Ectodermal cell (in vitro differentiated cells): Measurements from ENCODE around the gene NPAS2.

ENCODE experiments used
- H3K27ac ChIP-seq: 2 replicates; pipeline ENCODE4 v1.7.0; 2013; ENCODE audit warnings: mild to moderate bottlenecking, low read depth, low read length; ENCODE audit not compliant: insufficient read depth, poor library complexity, severe bottlenecking
- H3K27me3 ChIP-seq: 2 replicates; pipeline ENCODE4 v1.7.0; 2013; ENCODE audit warnings: mild to moderate bottlenecking, low read length; ENCODE audit not compliant: insufficient read depth, control insufficient read depth, poor library complexity, severe bottlenecking
- H3K36me3 ChIP-seq: one replicate; pipeline ENCODE4 v1.7.0; 2013; ENCODE audit warnings: low read length; ENCODE audit not compliant: control insufficient read depth, insufficient read depth
- H3K4me1 ChIP-seq: one replicate; pipeline ENCODE4 v1.7.0; 2013; ENCODE audit warnings: low read length; ENCODE audit not compliant: control insufficient read depth, insufficient read depth
- H3K4me3 ChIP-seq: 2 replicates; pipeline ENCODE4 v1.7.0; 2013; ENCODE audit warnings: low read depth, low read length, control low read depth; ENCODE audit not compliant: insufficient read depth
- H3K9me3 ChIP-seq: 2 replicates; pipeline ENCODE4 v1.7.0; 2013; ENCODE audit warnings: mild to moderate bottlenecking, low read length, moderate library complexity; ENCODE audit not compliant: control insufficient read depth
- WGBS, 2 experiments: methylation state at CpG; one replicate each; pipeline ENCODE4 v1.1.7; 2013; ENCODE audit warnings: missing lambda C conversion rate in 2 of 2; 5-methylcytosine and 5-hydroxymethylcytosine counted together

The NPAS2 gene

DNA sequence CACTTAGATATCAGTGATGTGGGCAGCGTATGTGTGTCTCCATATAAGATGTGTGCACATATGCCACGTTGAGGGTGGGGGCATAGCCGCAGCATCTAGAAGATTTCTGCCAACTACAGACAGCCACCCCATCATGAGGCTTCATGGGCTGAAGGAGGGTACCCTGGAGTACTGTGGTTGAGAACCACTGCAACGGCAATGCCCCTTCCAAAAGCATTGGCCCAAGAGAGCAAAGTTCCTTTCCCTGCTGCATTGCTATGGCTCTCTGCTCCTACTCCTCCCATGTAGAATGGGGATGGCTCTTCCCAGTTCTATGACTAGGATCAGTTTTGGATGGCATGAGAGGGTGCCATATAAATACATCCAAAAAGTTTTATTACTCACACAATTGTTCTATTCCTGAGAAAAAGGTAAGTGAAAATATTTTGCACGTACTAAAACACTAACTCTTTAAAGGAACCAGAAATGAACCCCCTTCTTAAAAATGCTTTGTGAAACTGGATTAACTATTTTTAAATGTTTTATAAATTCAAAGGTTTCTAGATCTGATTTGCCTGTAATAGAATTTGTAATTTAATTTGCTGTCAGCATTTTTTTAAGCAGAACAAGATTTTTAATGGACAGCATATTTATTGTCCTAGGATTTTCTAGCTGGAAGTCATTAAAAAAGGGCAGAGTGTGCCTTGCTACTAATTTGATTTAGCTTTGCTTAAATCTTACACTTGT lies 177.7 kb downstream of the NPAS2 start:
- WGBS, 2 experiments = 89 to 96% methylated on average over 4 of the region's 5 CpGs
- Histone ChIP-seq H3K9me3 (no peaks in the 10 kb centered on the region), H3K4me3 (no peak overlapping the region), H3K4me1 (no peaks in the 10 kb centered on the region), H3K36me3 (no peaks in the 10 kb centered on the region), H3K27me3 (no peaks in the 10 kb centered on the region), H3K27ac (no peak overlapping the region)

DNA sequence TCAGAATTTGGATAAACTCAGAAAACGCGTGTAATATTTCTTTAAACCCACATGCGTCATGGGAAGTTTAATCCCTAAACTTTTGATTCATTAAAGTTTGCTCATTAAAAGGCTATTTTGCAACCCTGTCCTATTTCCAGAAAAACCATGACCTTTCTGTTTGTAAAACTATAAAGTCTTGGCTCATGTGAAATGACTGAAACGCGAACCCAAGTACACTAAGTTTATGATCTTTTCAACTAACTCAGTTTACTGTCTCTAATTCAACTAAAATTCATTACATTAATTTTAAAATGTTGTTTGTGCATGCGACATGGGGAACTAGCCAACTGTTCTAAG lies 178.3 kb downstream of the NPAS2 start:
- no peak overlapping the region for H3K4me3 ChIP-seq
- no peaks in the 10 kb centered on the region for H3K4me1 ChIP-seq
- 90 to 96% methylated on average over 5 to 6 of the region's 6 CpGs for WGBS, 2 experiments
- H3K36me3 ChIP-seq = no peaks in the 10 kb centered on the region
- no peak overlapping the region for H3K27ac ChIP-seq
- H3K27me3 ChIP-seq = no peaks in the 10 kb centered on the region
- H3K9me3 ChIP-seq = no peaks in the 10 kb centered on the region

DNA sequence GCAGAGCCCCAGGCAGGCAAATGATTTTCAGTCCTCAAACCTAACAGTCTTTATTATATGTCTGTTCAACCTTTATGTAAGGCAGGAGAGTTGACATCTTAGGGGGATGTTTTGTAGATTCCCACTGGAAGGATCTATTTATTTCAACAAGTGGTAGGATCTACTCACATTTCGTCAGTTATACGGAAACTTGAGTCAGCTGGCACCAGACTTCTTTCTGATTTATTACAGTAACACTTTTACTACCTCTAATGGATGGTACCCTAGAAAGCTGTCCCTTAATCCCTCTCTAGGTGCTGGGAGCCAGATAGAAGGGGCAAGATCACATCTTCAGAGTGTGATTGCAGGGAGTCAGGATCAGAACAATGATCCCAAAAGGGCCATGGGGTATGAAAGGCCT lies 180.1 kb downstream of the NPAS2 start:
- peaks cover 15% of the 10 kb centered on the region for H3K36me3 ChIP-seq
- no peaks in the 10 kb centered on the region for H3K27me3 ChIP-seq
- H3K27ac ChIP-seq = no peak overlapping the region
- no peak overlapping the region for H3K4me3 ChIP-seq
- WGBS, 2 experiments = 89 to 94% methylated on average over 2 of the region's 2 CpGs
- no peaks in the 10 kb centered on the region for H3K9me3 ChIP-seq
- peaks cover 8% of the 10 kb centered on the region for H3K4me1 ChIP-seq

DNA sequence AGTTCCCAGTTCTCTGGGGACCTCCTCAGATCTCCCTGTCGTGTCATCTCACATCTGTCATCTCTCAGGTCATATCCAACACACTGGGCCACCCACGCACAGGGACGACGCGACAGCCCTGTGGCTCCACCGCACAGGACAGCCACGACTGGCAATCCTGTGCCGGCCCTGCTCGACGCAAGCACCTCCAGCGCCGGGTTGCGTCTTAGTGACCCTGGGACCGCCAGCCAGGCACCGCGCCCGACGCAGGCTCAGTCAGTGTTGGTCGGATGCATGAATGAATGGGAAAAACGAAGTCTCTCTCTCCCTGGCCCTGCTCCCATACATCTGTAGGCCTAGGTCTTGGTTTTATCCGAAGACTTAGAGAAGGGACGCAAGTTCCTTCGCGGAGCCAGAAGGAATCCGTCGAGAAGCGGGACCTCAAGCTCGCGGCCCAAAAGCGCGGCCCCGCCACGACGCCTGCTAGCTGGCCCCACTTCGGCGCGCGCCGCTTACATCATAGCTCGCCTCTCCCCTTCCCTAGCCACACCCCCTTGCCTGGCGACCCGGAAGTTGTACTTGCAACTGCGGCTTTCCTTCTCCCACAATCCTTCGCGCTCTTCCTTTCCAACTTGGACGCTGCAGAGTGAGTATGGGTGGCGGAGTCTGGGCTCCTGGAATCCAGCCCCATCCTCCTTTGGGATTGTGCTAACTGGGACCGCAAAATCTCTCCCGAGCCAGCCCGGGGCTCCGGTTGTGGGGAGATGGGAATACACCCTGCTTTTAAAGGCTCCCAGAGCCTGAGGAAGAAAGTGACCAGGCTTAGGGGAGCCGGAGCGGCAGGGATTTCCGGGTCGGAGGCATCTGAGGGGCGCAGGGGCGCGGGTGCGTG lies 182.0 kb downstream of the NPAS2 start, which contains the start of gene RPL31:
TSS of gene RPL31 (plus strand) at position 599 of the 871 bp plus-strand sequence. CDS start 413 bp downstream, outside the sequence.
- Histone ChIP-seq H3K4me3 (peak within 1 kb of the TSS; percentile 87), H3K36me3 (peaks cover 32% of the 10 kb centered on the region), H3K27me3 (no peaks in the 10 kb centered on the region), H3K9me3 (no peaks in the 10 kb centered on the region), H3K27ac (peak within 1 kb of the TSS; percentile 89), H3K4me1 (peaks cover 8% of the 10 kb centered on the region)
- 11 to 12% methylated on average over 59 of the region's 59 CpGs for WGBS, 2 experiments

DNA sequence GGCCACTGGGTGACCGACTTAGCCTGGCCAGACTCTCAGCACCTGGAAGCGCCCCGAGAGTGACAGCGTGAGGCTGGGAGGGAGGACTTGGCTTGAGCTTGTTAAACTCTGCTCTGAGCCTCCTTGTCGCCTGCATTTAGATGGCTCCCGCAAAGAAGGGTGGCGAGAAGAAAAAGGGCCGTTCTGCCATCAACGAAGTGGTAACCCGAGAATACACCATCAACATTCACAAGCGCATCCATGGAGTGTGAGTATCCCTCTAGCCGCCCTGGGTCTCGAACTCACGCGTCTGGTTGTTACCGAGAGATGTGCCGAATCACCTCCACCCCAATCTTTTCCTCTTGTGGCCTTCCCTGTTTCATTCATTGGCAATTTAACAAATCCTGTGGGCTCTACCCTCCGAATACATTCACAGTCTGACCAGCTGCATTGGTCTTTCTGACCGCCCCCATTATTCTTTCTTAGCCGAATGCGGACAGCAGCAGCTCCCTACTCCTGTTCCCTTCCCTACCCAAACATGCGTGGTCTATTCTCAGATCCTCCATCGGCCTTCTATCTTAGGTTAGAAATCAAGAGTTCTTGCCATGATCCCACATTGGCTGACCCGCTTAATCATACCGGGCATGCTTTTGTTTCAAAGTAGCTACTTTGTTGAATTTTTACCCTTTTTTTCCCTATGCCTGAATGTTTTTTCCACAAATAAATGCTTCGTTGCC lies 182.8 kb downstream of the NPAS2 start:
- H3K4me3 ChIP-seq = peak overlapping the region; percentile 87
- peak overlapping the region; percentile 89 for H3K27ac ChIP-seq
- H3K27me3 ChIP-seq = no peaks in the 10 kb centered on the region
- 1% methylated on average over 26 of the region's 26 CpGs for WGBS, 2 experiments
- peaks cover 8% of the 10 kb centered on the region for H3K4me1 ChIP-seq
- H3K9me3 ChIP-seq = no peaks in the 10 kb centered on the region
- H3K36me3 ChIP-seq = peaks cover 40% of the 10 kb centered on the region

DNA sequence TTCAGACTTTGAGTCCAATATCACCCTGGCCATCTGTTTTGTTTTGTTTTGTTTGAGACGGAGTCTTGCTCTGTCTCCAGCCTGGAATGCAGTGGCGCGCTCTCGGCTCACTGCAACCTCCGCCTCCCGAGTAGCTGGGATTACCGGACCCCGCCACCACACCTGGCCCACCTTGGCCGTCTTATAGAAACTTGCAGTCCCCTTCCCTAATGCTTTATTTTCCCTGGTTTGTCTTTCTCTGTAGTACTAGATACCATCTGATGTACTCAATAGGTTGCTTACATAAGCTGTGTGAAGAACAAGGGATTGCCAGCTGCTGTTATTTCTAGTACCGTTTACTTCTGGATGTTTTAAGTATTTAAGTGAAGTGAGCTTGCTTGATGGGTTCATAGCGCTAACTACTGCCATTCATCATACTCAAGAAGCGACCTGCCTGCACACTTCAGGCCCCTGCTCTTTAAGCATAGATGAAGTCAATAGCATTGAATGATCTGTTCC lies 183.4 kb downstream of the NPAS2 start:
- H3K36me3 ChIP-seq = peaks cover 45% of the 10 kb centered on the region
- H3K27me3 ChIP-seq = no peaks in the 10 kb centered on the region
- 20 to 21% methylated on average over 12 of the region's 12 CpGs for WGBS, 2 experiments
- H3K4me3 ChIP-seq = peak overlapping the region; percentile 87
- H3K27ac ChIP-seq = no peak overlapping the region
- no peaks in the 10 kb centered on the region for H3K9me3 ChIP-seq
- peaks cover 8% of the 10 kb centered on the region for H3K4me1 ChIP-seq

DNA sequence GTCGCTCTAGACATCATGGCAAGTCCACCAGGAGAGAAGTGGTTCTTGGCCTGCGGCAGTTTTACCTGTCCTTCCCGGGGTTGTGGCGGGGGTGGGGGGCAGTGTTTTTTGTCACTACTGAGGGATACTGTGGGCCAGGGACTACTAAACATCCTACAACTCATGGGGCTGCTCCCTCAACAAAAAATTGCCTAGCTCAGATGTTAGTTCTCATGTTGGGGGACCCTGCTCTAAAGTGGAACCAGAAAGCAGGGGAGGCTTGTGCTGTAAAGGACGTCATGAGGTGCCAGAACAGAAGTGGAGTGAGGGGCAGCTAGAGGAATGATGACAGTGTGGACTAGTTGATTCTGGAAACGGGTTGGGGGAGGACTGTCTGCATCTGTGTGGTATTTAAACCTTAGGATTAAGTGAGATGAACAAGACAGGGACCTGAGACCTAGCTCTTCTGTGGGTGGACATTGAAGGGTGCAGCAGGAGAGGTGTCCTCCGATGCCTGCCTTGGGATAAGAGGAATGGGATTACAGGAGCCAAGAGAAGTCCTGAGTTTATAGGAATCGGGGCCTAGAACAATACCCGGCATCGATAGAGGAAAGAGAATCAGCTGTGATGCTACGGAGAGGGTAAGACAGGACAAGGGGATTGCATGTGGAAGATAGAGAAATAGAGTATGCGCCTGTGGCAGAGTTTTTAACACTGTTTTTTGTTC lies 184.8 kb downstream of the NPAS2 start:
- Histone ChIP-seq H3K27me3 (no peaks in the 10 kb centered on the region), H3K27ac (no peak overlapping the region), H3K4me3 (no peak overlapping the region), H3K36me3 (peaks cover 48% of the 10 kb centered on the region), H3K4me1 (peaks cover 8% of the 10 kb centered on the region), H3K9me3 (no peaks in the 10 kb centered on the region)
- WGBS, 2 experiments = 92% methylated on average over 12 of the region's 12 CpGs

DNA sequence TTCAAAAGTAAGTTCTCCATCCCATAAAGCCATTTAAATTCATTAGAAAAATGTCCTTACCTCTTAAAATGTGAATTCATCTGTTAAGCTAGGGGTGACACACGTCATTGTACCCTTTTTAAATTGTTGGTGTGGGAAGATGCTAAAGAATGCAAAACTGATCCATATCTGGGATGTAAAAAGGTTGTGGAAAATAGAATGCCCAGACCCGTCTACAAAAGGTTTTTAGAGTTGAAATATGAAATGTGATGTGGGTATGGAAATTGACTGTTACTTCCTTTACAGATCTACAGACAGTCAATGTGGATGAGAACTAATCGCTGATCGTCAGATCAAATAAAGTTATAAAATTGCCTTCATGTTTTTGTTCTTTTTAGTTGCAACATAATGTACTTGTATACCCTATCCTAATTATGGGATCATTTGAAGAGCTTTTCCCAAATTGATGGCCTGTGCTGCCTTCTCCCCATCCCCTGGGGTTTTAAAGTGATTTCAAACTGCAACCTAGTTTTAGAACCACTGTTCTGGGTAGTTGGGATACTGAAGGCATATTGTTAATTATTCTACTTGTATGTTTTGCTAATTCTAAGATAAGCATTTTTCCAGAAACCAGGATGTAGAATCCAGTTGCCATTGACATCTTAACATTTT lies 186.3 kb downstream of the NPAS2 start:
- Histone ChIP-seq H3K27me3 (no peaks in the 10 kb centered on the region), H3K9me3 (no peaks in the 10 kb centered on the region), H3K4me3 (no peak overlapping the region), H3K27ac (no peak overlapping the region), H3K36me3 (peaks cover 48% of the 10 kb centered on the region), H3K4me1 (peaks cover 8% of the 10 kb centered on the region)
- WGBS, 2 experiments = 66 to 87% methylated on average over 2 to 4 of the region's 4 CpGs
